ENCODE measurements around the gene AP4M1.

Gene AP4M1

GRCh38 chr7:100091411-100092181 lies 9.8 kb upstream of the AP4M1 start (continued):
- TF ChIP-seq CREB5 (CRISPR knock-in tag; IDR thresholded peaks at IDR 0.05; ENCODE audit: low read depth), result peak; percentile 20; the same call in 1 of the 2 replicates
- TF ChIP-seq GLIS3 (CRISPR knock-in tag; IDR thresholded peaks at IDR 0.05), result peak; percentile 80
- TF ChIP-seq ZNF8 (CRISPR knock-in tag; IDR thresholded peaks at IDR 0.05), result no peak
- no peak for TF ChIP-seq ZNF70 (CRISPR knock-in tag; IDR thresholded peaks at IDR 0.05)
- TF ChIP-seq TSHZ2 (CRISPR knock-in tag; IDR thresholded peaks at IDR 0.05), result 0 out of 2 replicates have a peak, but pooled peaks have one; percentile 14

DNA sequence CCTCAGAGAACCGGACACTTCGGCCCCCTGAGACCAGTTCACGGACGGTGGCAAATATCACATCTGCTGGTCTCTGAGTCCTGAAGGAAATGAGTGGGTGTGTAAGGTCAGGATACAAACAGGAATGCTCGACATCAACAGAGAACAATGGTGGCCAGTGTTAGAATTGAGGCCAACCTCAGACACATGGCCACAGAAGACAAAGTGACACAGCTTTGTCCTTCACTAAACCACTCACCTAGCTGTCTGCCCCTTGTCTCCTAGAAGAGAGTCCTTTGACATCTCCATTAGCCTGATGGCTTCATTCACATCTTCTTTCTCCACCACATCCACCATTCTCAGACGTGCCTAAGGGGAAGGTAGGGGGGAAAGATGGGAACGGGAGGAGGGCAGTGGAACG lies 8.4 kb upstream of the AP4M1 start:
- ATAC-seq, result no peak

DNA sequence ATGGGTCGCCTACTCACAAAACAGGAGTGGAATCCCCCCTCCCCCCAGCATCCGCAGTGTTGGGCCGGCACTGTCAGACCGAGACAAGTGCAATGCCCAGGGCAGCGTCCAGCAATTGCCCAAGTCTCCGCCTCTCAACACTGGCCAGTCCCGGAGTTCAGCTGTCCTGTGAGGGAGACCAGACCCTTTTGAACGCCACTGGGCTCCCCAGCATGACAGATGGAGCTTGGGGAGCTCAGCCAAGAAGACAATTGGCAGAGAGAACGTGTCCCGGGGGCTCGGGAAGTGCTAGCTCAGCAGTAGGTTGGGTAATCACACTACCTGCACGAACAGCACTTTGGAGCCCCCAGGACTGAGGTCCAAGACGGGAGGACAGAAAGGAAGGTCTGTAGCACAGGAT lies 7.9 kb upstream of the AP4M1 start:
- TF ChIP-seq PPARA (CRISPR knock-in tag; IDR thresholded peaks at IDR 0.05; ENCODE audit: borderline replicate concordance), result no peak
- TF ChIP-seq GLIS3 (CRISPR knock-in tag; IDR thresholded peaks at IDR 0.05), result no peak
- no peak for TF ChIP-seq ZC3H10 (CRISPR knock-in tag; IDR thresholded peaks at IDR 0.05)
- no peak for TF ChIP-seq ZFP3 (CRISPR knock-in tag; IDR thresholded peaks at IDR 0.05)
- TF ChIP-seq POU6F1 (CRISPR knock-in tag; IDR thresholded peaks at IDR 0.05; ENCODE audit: borderline replicate concordance, low read depth), result no peak
- no peak for TF ChIP-seq ESRRG (CRISPR knock-in tag; IDR thresholded peaks at IDR 0.05)
- TF ChIP-seq ZNF8 (CRISPR knock-in tag; IDR thresholded peaks at IDR 0.05), result no peak
- ATAC-seq, result peak; percentile 1; the same call in 1 of the 3 replicates

More for the DNA sequence above, 8.4 kb upstream of the AP4M1 start:
- TF ChIP-seq GLIS3 (CRISPR knock-in tag; IDR thresholded peaks at IDR 0.05) (0 out of 2 replicates have a peak, but pooled peaks have one; percentile 27), PPARA (CRISPR knock-in tag; IDR thresholded peaks at IDR 0.05; ENCODE audit: borderline replicate concordance) (no peak), ZNF565 (CRISPR knock-in tag; conservative IDR thresholded peaks at IDR 0.05; ENCODE audit: low read depth) (no peak), ARNTL (CRISPR knock-in tag; IDR thresholded peaks at IDR 0.05; ENCODE audit: borderline replicate concordance, low read depth) (no peak)

DNA sequence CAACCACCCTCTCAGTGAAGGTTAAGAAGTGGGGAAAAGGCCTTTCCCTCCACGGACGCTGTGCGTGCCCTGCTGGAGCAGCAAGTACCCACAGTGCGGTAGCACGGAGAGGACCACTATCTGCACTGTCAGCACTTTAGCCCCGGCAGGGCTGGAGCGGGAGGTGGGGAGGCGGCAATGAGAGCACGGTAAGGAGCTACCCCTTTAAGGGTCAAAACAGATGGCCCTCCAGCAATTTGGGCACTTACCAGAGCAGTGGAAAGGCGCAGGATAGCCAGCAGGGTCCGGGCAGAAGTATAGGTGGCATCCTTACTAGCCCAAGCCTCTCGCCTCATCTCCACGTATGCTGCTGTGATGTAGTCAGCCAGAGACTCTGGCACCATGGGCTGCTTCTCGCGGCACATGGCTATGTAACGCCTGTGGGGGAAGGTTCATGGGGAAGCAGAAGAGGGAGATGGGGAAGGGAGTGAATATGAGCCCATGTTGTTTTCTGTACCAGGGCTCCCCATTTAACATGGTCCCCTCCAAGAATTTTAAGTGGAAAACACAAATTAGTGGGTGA lies 7.4 kb upstream of the AP4M1 start:
- no peak for TF ChIP-seq ESRRG (CRISPR knock-in tag; IDR thresholded peaks at IDR 0.05)
- TF ChIP-seq ARNTL (CRISPR knock-in tag; IDR thresholded peaks at IDR 0.05; ENCODE audit: borderline replicate concordance, low read depth), result no peak
- TF ChIP-seq ZNF565 (CRISPR knock-in tag; conservative IDR thresholded peaks at IDR 0.05; ENCODE audit: low read depth), result no peak
- no peak for TF ChIP-seq CSDC2 (CRISPR knock-in tag; IDR thresholded peaks at IDR 0.05)
- no peak for TF ChIP-seq GLIS3 (CRISPR knock-in tag; IDR thresholded peaks at IDR 0.05)
- no peak for TF ChIP-seq ZNF8 (CRISPR knock-in tag; IDR thresholded peaks at IDR 0.05)
- TF ChIP-seq PATZ1 (CRISPR knock-in tag; IDR thresholded peaks at IDR 0.05; ENCODE audit: borderline replicate concordance), result 0 out of 2 replicates have a peak, but pooled peaks have one; percentile 26
- TF ChIP-seq ZNF70 (CRISPR knock-in tag; IDR thresholded peaks at IDR 0.05), result no peak
- no peak for TF ChIP-seq ZC3H10 (CRISPR knock-in tag; IDR thresholded peaks at IDR 0.05)
- no peak; the same call in 1 of the 3 replicates for ATAC-seq

DNA sequence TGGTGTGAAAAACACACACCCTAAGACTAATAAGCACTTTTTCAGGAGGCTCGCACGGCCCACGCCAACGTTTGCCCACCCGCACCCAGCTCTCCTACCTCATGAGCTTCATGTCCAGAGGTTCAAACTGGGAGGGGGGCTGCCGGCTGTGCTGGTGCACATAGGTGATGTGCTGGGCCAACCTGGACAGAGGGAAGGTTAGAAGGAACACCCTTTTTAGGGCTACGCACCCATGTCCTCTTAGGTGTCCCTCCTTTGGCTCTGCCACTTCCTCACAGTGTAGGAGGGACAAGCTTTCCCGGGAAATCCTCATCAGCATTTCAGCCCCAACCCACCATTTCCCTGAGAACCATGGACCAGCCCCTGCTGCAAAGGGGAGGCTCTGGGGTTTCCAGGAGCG lies 6.2 kb upstream of the AP4M1 start:
- ATAC-seq, result no peak
- TF ChIP-seq RARB (CRISPR knock-in tag; IDR thresholded peaks at IDR 0.05), result no peak
- TF ChIP-seq ZNF8 (CRISPR knock-in tag; IDR thresholded peaks at IDR 0.05), result no peak
- TF ChIP-seq PPARA (CRISPR knock-in tag; IDR thresholded peaks at IDR 0.05; ENCODE audit: borderline replicate concordance), result no peak
- TF ChIP-seq TOX (CRISPR knock-in tag; IDR thresholded peaks at IDR 0.05; ENCODE audit: borderline replicate concordance), result no peak
- TF ChIP-seq ZFP3 (CRISPR knock-in tag; IDR thresholded peaks at IDR 0.05), result no peak
- TF ChIP-seq POU6F1 (CRISPR knock-in tag; IDR thresholded peaks at IDR 0.05; ENCODE audit: borderline replicate concordance, low read depth), result no peak
- TF ChIP-seq, protein P1, sequence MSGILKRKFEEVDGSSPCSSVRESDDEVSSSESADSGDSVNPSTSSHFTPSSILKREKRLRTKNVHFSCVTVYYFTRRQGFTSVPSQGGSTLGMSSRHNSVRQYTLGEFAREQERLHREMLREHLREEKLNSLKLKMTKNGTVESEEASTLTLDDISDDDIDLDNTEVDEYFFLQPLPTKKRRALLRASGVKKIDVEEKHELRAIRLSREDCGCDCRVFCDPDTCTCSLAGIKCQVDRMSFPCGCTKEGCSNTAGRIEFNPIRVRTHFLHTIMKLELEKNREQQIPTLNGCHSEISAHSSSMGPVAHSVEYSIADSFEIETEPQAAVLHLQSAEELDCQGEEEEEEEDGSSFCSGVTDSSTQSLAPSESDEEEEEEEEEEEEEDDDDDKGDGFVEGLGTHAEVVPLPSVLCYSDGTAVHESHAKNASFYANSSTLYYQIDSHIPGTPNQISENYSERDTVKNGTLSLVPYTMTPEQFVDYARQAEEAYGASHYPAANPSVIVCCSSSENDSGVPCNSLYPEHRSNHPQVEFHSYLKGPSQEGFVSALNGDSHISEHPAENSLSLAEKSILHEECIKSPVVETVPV (CRISPR knock-in tag; IDR thresholded peaks at IDR 0.05), result no peak
